ENCODE results near the gene SLC1A2. TPM values are rescaled to one million over a fixed set of nuclear protein-coding genes. Genes with fewer than 3 reads are reported as not detected.

Gene SLC1A2
- polyA plus RNA-seq, 5 donors: 14.1 to 31.2 (median 18.7) TPM

- no peak for DNase-seq
Measured at GRCh38 chr11:35326266-35326879, 93.0 kb downstream of the SLC1A2 start.

GRCh38 chr11:35324981-35325380, 94.4 kb downstream of the SLC1A2 start:
- DNase-seq: no peak

GRCh38 chr11:35324183-35324886, 95.0 kb downstream of the SLC1A2 start:
- no peak for DNase-seq

- DNase-seq: no peak
Measured at GRCh38 chr11:35323076-35323868, 96.1 kb downstream of the SLC1A2 start.

GRCh38 chr11:35322318-35322979, 96.9 kb downstream of the SLC1A2 start:
- DNase-seq: no peak

GRCh38 chr11:35321532-35322317, 97.6 kb downstream of the SLC1A2 start:
- DNase-seq: no peak

GRCh38 chr11:35321111-35321510, 98.2 kb downstream of the SLC1A2 start:
- no peak for DNase-seq

- no peak for DNase-seq
Measured at GRCh38 chr11:35318977-35319925, 100.1 kb downstream of the SLC1A2 start.

GRCh38 chr11:35318309-35318708, 101.0 kb downstream of the SLC1A2 start:
- no peak for DNase-seq

- no peak for DNase-seq
Measured at GRCh38 chr11:35317253-35317652, 102.1 kb downstream of the SLC1A2 start.

- DNase-seq: no peak
Measured at GRCh38 chr11:35316161-35316560, 103.2 kb downstream of the SLC1A2 start.

GRCh38 chr11:35313760-35314153, 105.6 kb downstream of the SLC1A2 start:
- DNase-seq: no peak

GRCh38 chr11:35313066-35313759, 106.1 kb downstream of the SLC1A2 start:
- DNase-seq: no peak

- DNase-seq: no peak
Measured at GRCh38 chr11:35311331-35311730, 108.0 kb downstream of the SLC1A2 start.

- no peak for DNase-seq
Measured at GRCh38 chr11:35308157-35308556, 111.2 kb downstream of the SLC1A2 start.

- no peak for DNase-seq
Measured at GRCh38 chr11:35307221-35307621, 112.1 kb downstream of the SLC1A2 start.

GRCh38 chr11:35305670-35306382, 113.5 kb downstream of the SLC1A2 start:
- DNase-seq: peak; percentile 25 to 51

- DNase-seq: no peak
Measured at GRCh38 chr11:35304900-35305460, 114.4 kb downstream of the SLC1A2 start.

- no peak for DNase-seq
Measured at GRCh38 chr11:35304386-35304775, 115.0 kb downstream of the SLC1A2 start.
